Left renal cortex interstitium (tissue), 4 donors: Measurements from ENCODE around the gene DHX36. TPM values are rescaled to one million over a fixed set of nuclear protein-coding genes. Genes with fewer than 3 reads are reported as not detected.

Source experiments
- DNase-seq, 4 donors: peaks; one replicate each; pipeline ENCODE4 v3.0.0-alpha.2; 2013; ENCODE audit warnings: low read depth in 4 of 4, low spot score in 2 of 4, missing footprints in 1 of 4
- polyA plus RNA-seq, 4 donors: library from polyadenylated mRNA; unstranded; fragments of 120-200 nt; gene quantifications; one replicate each; pipeline ENCODE4 v1.2.1, GENCODE V29; 2013; ENCODE audit not compliant: insufficient read length in 4 of 4

Gene DHX36
- polyA plus RNA-seq, 4 donors = 63.5 to 89.8 (median 73.7) TPM

- DNase-seq = no peak
Measured at GRCh38 chr3:154225536-154225935, 98.8 kb downstream of the DHX36 start.

- DNase-seq = no peak
Measured at GRCh38 chr3:154224866-154225265, 99.4 kb downstream of the DHX36 start.

- no peak for DNase-seq
Measured at GRCh38 chr3:154224366-154224765, 99.9 kb downstream of the DHX36 start.

GRCh38 chr3:154223519-154223918, 100.8 kb downstream of the DHX36 start:
- DNase-seq = no peak

Other genes starting within 250 kb of the DHX36 start
- 10 to 100 TPM; 13.6 to 16.3 (median 15.1) TPM for gene ARHGEF26, start 203.1 kb downstream of the DHX36 start, polyA plus RNA-seq
- gene GPR149, start 105.7 kb upstream of the DHX36 start, polyA plus RNA-seq = not detected